HCT116 (cell line): Measurements from ENCODE around the gene KRTAP12-2. TPM values are rescaled to one million over a fixed set of nuclear protein-coding genes. Genes with fewer than 3 reads are reported as not detected.

Experiments used
- ATAC-seq: fragments of 200-7000 bp; cut with Tn5 transposase; 2 replicates; pipeline ENCODE4 v1.9.1; 2020; ENCODE audit warnings: mild to moderate bottlenecking, moderate library complexity
- BruUV-seq: library from RNA; stranded (reverse); fragments of 400-500 nt; replicated peaks from 2 replicates; lab custom pipeline; 2021; lab: Mats Ljungman, UMichigan
- CTCF ChIA-PET: fragments of 300-600 bp; sonication (Branson Sonifier 250); formaldehyde crosslinking; loops from one replicate; lab custom pipeline; 2021; ENCODE audit warnings: antibody characterized with exemption; lab: Charles Lee
- POLR2A ChIA-PET: fragments of 300-600, 350-600 bp; sonication (Branson Sonifier 250); formaldehyde crosslinking; loops from one replicate; lab custom pipeline; 2021; ENCODE audit warnings: antibody characterized with exemption; lab: Charles Lee
- RAD21 ChIA-PET, 2 experiments: fragments of 300-600 bp; sonication (Branson Sonifier 250); formaldehyde crosslinking; loops; one replicate each; lab custom pipeline; 2023; ENCODE audit warnings: low total read pairs in 2 of 2; ENCODE audit not compliant: uncharacterized antibody in 2 of 2, unreplicated experiment in 2 of 2, low non-redundant PET in 1 of 2; lab: Charles Lee
- DNase-seq: peaks from one replicate; pipeline ENCODE4 v3.0.0-alpha.2; 2010; ENCODE audit warnings: low read depth, low spot score
- H2AFZ ChIP-seq: fragments of 200-600 bp; shearing (Covaris generic), sonication (generic); 2 replicates; pipeline ENCODE4 v1.6.1; 2017; ENCODE audit warnings: low read depth, mixed run types, mixed read lengths, antibody characterized with exemption, low read length; ENCODE audit not compliant: poor library complexity, severe bottlenecking
- H3K27ac ChIP-seq: 2 replicates; pipeline ENCODE4 v1.5.1; 2012; ENCODE audit warnings: low read depth, low read length
- H3K27me3 ChIP-seq: fragments of 200-600 bp; sonication (generic); 2 replicates; pipeline ENCODE4 v1.6.1; 2016; ENCODE audit warnings: mixed run types, low read length, mixed read lengths; ENCODE audit not compliant: insufficient read depth
- H3K36me3 ChIP-seq, 2 experiments: fragments of 200-500 bp in 1 of 2; fragments of 200-600 bp in 1 of 2; sonication (Bioruptor generic) in 1 of 2; sonication (generic) in 1 of 2; 2 replicates each; pipeline versions ENCODE4 v1.5.1 to v1.6.1; 2014 to 2016; ENCODE audit warnings: low read length in 2 of 2, inconsistent platforms in 1 of 2, mixed read lengths in 1 of 2, mixed run types in 1 of 2; ENCODE audit not compliant: insufficient read depth in 2 of 2, control insufficient read depth in 1 of 2
- H3K4me1 ChIP-seq, 2 experiments: fragments of 200-600 bp in 1 of 2; sonication (generic) in 1 of 2; 2 replicates each; pipeline versions ENCODE4 v1.5.1 to v1.6.1; 2012 to 2017; ENCODE audit warnings: low read length in 2 of 2, inconsistent platforms in 1 of 2, mild to moderate bottlenecking in 1 of 2, mixed read lengths in 1 of 2, mixed run types in 1 of 2, moderate library complexity in 1 of 2; ENCODE audit not compliant: insufficient read depth in 2 of 2, control insufficient read depth in 1 of 2
- H3K4me2 ChIP-seq: fragments of 200-600 bp; sonication (generic); 2 replicates; pipeline ENCODE4 v1.6.1; 2017; ENCODE audit warnings: mixed run types, low read length, mixed read lengths
- H3K4me3 ChIP-seq, 2 experiments: fragments of 200-600 bp in 1 of 2; sonication (generic) in 1 of 2; replicated peaks in 1 of 2; 2 replicates each; pipeline ENCODE4 v1.5.1; 2011 to 2016; ENCODE audit warnings: low read length in 2 of 2, control low read depth in 1 of 2, low read depth in 1 of 2, mild to moderate bottlenecking in 1 of 2, mixed read lengths in 1 of 2, mixed run types in 1 of 2
- H3K79me2 ChIP-seq: fragments of 200-600 bp; sonication (generic); 2 replicates; pipeline ENCODE4 v1.6.1; 2017; ENCODE audit warnings: mild to moderate bottlenecking, mixed run types, low read length, moderate library complexity, mixed read lengths; ENCODE audit not compliant: insufficient read depth
- H3K9ac ChIP-seq: fragments of 200-600 bp; sonication (generic); 2 replicates; pipeline ENCODE4 v1.6.1; 2016; ENCODE audit warnings: low read length, mixed read lengths
- H3K9me2 ChIP-seq: fragments of 200-600 bp; sonication (generic), shearing (Covaris generic); 2 replicates; pipeline ENCODE4 v1.6.1; 2017; ENCODE audit warnings: mixed run types, mild to moderate bottlenecking, moderate library complexity; ENCODE audit not compliant: insufficient read depth
- H3K9me3 ChIP-seq, 2 experiments: fragments of 200-500 bp in 1 of 2; fragments of 200-600 bp in 1 of 2; sonication (Bioruptor generic) in 1 of 2; sonication (generic) in 1 of 2; 2 replicates each; pipeline ENCODE4 v1.6.1; 2014 to 2017; ENCODE audit warnings: low read length in 2 of 2, mixed read lengths in 2 of 2, inconsistent platforms in 1 of 2, low read depth in 1 of 2, mild to moderate bottlenecking in 1 of 2, mixed run types in 1 of 2, moderate library complexity in 1 of 2; ENCODE audit not compliant: control insufficient read depth in 1 of 2, insufficient read depth in 1 of 2
- H4K20me1 ChIP-seq: fragments of 200-600 bp; sonication (generic), shearing (Covaris generic); 2 replicates; pipeline ENCODE4 v1.6.1; 2017; ENCODE audit warnings: mixed run types, mild to moderate bottlenecking, moderate library complexity; ENCODE audit not compliant: insufficient read depth
- CEBPB ChIP-seq: IDR thresholded peaks from 2 replicates; pipeline ENCODE4 v1.6.1; 2012; ENCODE audit warnings: low read depth
- ELF1 ChIP-seq: IDR thresholded peaks from 2 replicates; pipeline ENCODE4 v1.6.1; 2012; ENCODE audit warnings: low read depth, borderline replicate concordance
- EZH2 ChIP-seq: fragments of 200-600 bp; sonication (generic); IDR thresholded peaks from 2 replicates; pipeline ENCODE4 v1.6.1; 2017; ENCODE audit warnings: antibody characterized with exemption, mixed run types
- JUND ChIP-seq: IDR thresholded peaks from 2 replicates; pipeline ENCODE4 v1.6.1; 2012
- POLR2A ChIP-seq: IDR thresholded peaks from 2 replicates; pipeline ENCODE4 v1.7.0; 2011; ENCODE audit warnings: borderline replicate concordance; ENCODE audit not compliant: insufficient read depth, insufficient read length; ENCODE audit errors: extremely low read depth
- POLR2AphosphoS5 ChIP-seq: IDR thresholded peaks from 2 replicates; pipeline ENCODE4 v1.6.1; 2011; ENCODE audit warnings: mild to moderate bottlenecking, low read depth, low read length, moderate library complexity
- SIN3A ChIP-seq: IDR thresholded peaks from 2 replicates; pipeline ENCODE4 v1.6.1; 2012; ENCODE audit warnings: low read depth
- SP1 ChIP-seq: IDR thresholded peaks from 2 replicates; pipeline ENCODE4 v1.6.1; 2012; ENCODE audit warnings: low read depth
- SRF ChIP-seq: IDR thresholded peaks from 2 replicates; pipeline ENCODE4 v1.6.1; 2012; ENCODE audit warnings: low read depth
- YY1 ChIP-seq: IDR thresholded peaks from 2 replicates; pipeline ENCODE4 v1.6.1; 2011; ENCODE audit warnings: low read length, low read depth, moderate library complexity, mild to moderate bottlenecking; ENCODE audit not compliant: insufficient replicate concordance; ENCODE audit errors: extremely low read depth
- ZFX ChIP-seq: fragments of 450-650 bp; IDR thresholded peaks from 2 replicates; pipeline ENCODE4 v1.6.1; 2017
- intact Hi-C: fragments of 100-400 bp; cut with micrococcal nuclease; formaldehyde crosslinking; loops from 2 replicates; pipeline ENCODE4 v1.10.0; 2022
- total RNA-seq: library from RNA; stranded (reverse); gene quantifications from one replicate; pipeline ENCODE4 v1.2.1, GENCODE V29; 2021; ENCODE audit not compliant: unreplicated experiment
- TF ChIP-seq, protein P1 (sequence below): IDR thresholded peaks from 2 replicates; pipeline ENCODE4 v1.6.1; 2012; ENCODE audit warnings: low read depth
- TF ChIP-seq, protein P2 (sequence below): IDR thresholded peaks from 2 replicates; pipeline ENCODE4 v1.6.1; 2012

KRTAP12-2 gene
- total RNA-seq, 1 experiment from 2014 or later = not detected

DNA sequence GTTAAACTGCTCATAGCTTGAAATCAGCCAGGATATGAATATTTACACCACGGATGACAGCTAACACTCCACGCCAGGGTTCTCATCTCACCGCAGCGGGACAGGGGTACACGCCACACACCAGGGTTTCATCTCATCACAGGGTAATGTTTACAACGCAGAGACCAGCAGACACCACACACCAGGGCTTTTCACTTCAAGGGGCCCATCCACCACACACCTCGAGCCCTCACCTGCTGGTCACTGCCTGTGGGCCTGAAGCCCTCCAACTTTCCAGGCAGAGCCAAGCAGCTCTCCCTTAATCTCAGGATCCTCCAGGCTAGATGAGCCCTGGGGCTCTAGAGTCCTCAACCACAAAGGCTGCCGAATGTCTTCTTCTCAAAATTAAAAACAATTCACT is 28.9 kb upstream of the KRTAP12-2 start:
- H3K27me3 ChIP-seq = peaks cover 5% of the 10 kb centered on the region; the same call in 1 of the 2 replicates
- no peaks in the 10 kb centered on the region for H3K79me2 ChIP-seq
- ChIA-PET POLR2A (no interaction called here), CTCF (no interaction called here), RAD21 (no interaction called here)
- intact Hi-C loops = no loop called here
- DNase-seq = no peak
- no peaks in the 10 kb centered on the region for H3K4me1 ChIP-seq
- H3K4me2 ChIP-seq = no peak overlapping the region
- no peak overlapping the region for H3K4me3 ChIP-seq
- ATAC-seq = no peak
- no peaks in the 10 kb centered on the region for H3K36me3 ChIP-seq
- BruUV-seq = no TSS peak
- H3K9me2 ChIP-seq = no peaks in the 10 kb centered on the region
- H3K9ac ChIP-seq = no peak overlapping the region
- H3K9me3 ChIP-seq = peaks cover 4 to 14% of the 10 kb centered on the region in 2 experiments; a peak in 2 of 4 replicates
- TF ChIP-seq EZH2 = no peak
- no peak for TF ChIP-seq ZFX
- TF ChIP-seq POLR2A = no peak
- no peak for TF ChIP-seq SP1
- TF ChIP-seq ELF1 = no peak
- no peak for TF ChIP-seq CEBPB
- TF ChIP-seq, protein P1, sequence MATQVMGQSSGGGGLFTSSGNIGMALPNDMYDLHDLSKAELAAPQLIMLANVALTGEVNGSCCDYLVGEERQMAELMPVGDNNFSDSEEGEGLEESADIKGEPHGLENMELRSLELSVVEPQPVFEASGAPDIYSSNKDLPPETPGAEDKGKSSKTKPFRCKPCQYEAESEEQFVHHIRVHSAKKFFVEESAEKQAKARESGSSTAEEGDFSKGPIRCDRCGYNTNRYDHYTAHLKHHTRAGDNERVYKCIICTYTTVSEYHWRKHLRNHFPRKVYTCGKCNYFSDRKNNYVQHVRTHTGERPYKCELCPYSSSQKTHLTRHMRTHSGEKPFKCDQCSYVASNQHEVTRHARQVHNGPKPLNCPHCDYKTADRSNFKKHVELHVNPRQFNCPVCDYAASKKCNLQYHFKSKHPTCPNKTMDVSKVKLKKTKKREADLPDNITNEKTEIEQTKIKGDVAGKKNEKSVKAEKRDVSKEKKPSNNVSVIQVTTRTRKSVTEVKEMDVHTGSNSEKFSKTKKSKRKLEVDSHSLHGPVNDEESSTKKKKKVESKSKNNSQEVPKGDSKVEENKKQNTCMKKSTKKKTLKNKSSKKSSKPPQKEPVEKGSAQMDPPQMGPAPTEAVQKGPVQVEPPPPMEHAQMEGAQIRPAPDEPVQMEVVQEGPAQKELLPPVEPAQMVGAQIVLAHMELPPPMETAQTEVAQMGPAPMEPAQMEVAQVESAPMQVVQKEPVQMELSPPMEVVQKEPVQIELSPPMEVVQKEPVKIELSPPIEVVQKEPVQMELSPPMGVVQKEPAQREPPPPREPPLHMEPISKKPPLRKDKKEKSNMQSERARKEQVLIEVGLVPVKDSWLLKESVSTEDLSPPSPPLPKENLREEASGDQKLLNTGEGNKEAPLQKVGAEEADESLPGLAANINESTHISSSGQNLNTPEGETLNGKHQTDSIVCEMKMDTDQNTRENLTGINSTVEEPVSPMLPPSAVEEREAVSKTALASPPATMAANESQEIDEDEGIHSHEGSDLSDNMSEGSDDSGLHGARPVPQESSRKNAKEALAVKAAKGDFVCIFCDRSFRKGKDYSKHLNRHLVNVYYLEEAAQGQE = no peak
- TF ChIP-seq, protein P2, sequence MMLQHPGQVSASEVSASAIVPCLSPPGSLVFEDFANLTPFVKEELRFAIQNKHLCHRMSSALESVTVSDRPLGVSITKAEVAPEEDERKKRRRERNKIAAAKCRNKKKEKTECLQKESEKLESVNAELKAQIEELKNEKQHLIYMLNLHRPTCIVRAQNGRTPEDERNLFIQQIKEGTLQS = no peak
- TF ChIP-seq JUND = no peak
- no peak for TF ChIP-seq SRF
- no peak for TF ChIP-seq YY1
- no peak for TF ChIP-seq SIN3A
- TF ChIP-seq POLR2AphosphoS5 = no peak
- no peak overlapping the region for H3K27ac ChIP-seq
- no peak overlapping the region for H2AFZ ChIP-seq
- H4K20me1 ChIP-seq = no peaks in the 10 kb centered on the region
